Measurements from ENCODE around the gene FAF2.

- no peak for TF ChIP-seq CTCF (IDR thresholded peaks at IDR 0.05)
- TF ChIP-seq JUN (CRISPR knock-in tag; IDR thresholded peaks at IDR 0.05) = no peak
- TF ChIP-seq MAX (CRISPR knock-in tag; IDR thresholded peaks at IDR 0.05) = no peak
- TF ChIP-seq USF1 (CRISPR knock-in tag; IDR thresholded peaks at IDR 0.05) = no peak
- no peak for TF ChIP-seq TP53 (CRISPR knock-in tag; IDR thresholded peaks at IDR 0.05)
- TF ChIP-seq ESRRA (CRISPR knock-in tag; IDR thresholded peaks at IDR 0.05; ENCODE audit: borderline replicate concordance) = no peak
- TF ChIP-seq NR1H2 (CRISPR knock-in tag; IDR thresholded peaks at IDR 0.05) = no peak
- no peak for TF ChIP-seq KAT7 (CRISPR knock-in tag; IDR thresholded peaks at IDR 0.05; ENCODE audit: borderline replicate concordance)
- TF ChIP-seq STAT6 (CRISPR knock-in tag; conservative IDR thresholded peaks at IDR 0.05; ENCODE audit: low read depth) = no peak
- TF ChIP-seq ZBTB21 (CRISPR knock-in tag; IDR thresholded peaks at IDR 0.05; ENCODE audit: borderline replicate concordance) = no peak
- no peak for TF ChIP-seq ZNF416 (CRISPR knock-in tag; IDR thresholded peaks at IDR 0.05)
- no peak for TF ChIP-seq ETV6 (CRISPR knock-in tag; IDR thresholded peaks at IDR 0.05)
Observed at GRCh38 chr5:176415240-176415951, 32.8 kb upstream of the FAF2 start.
